K562 (cell line): ENCODE results near the gene DHDH. TPM values are rescaled to one million over a fixed set of nuclear protein-coding genes. Genes with fewer than 3 reads are reported as not detected.

ENCODE experiments used
- ARID2 ChIP-seq: fragments of 450-650 bp; IDR thresholded peaks from 2 replicates; pipeline ENCODE4 v1.6.1; 2017; ENCODE audit warnings: antibody characterized with exemption, mild to moderate bottlenecking
- ETV5 ChIP-seq: sonication (generic); formaldehyde crosslinking; IDR thresholded peaks from 2 replicates; pipeline ENCODE4 v1.4.0; 2020; ENCODE audit warnings: low read depth, mild to moderate bottlenecking, missing genetic modification reagents
- FOXK1 ChIP-seq: sonication (generic); formaldehyde crosslinking; IDR thresholded peaks from 2 replicates; pipeline ENCODE4 v1.8.0; 2022; ENCODE audit warnings: missing genetic modification reagents, mild to moderate bottlenecking, borderline replicate concordance
- HSF4 ChIP-seq: fragments of 250-450 bp; sonication (Bioruptor Pico); IDR thresholded peaks from 2 replicates; pipeline ENCODE4 v2.1.2; 2022; ENCODE audit warnings: mild to moderate bottlenecking, moderate library complexity, borderline replicate concordance
- KHSRP ChIP-seq: fragments of 450-650 bp; IDR thresholded peaks from 2 replicates; pipeline ENCODE4 v1.6.1; 2017
- LCOR ChIP-seq: sonication (generic); formaldehyde crosslinking; IDR thresholded peaks from 2 replicates; pipeline ENCODE4 v1.8.0; 2022; ENCODE audit warnings: mild to moderate bottlenecking, missing genetic modification reagents
- NR3C1 ChIP-seq: sonication (generic); formaldehyde crosslinking; IDR thresholded peaks from 2 replicates; pipeline ENCODE4 v1.8.1; 2022; ENCODE audit warnings: missing genetic modification reagents
- PML ChIP-seq: IDR thresholded peaks from 2 replicates; pipeline ENCODE4 v1.6.1; 2012; ENCODE audit warnings: low read length, inconsistent platforms
- POLR2B ChIP-seq: fragments of 450-650 bp; IDR thresholded peaks from 2 replicates; pipeline ENCODE4 v1.6.1; 2018; ENCODE audit warnings: low read depth; ENCODE audit not compliant: partially characterized antibody
- RBBP5 ChIP-seq: fragments of 200-600 bp; sonication (generic); IDR thresholded peaks from 2 replicates; pipeline ENCODE4 v1.6.1; 2012; ENCODE audit warnings: borderline replicate concordance, mild to moderate bottlenecking, low read length, control low read depth, inconsistent platforms; ENCODE audit not compliant: insufficient read depth, poor library complexity, severe bottlenecking
- SMAD3 ChIP-seq: fragments of 450-650 bp; formaldehyde crosslinking; conservative IDR thresholded peaks from 2 replicates; pipeline ENCODE4 v1.4.0; 2020; ENCODE audit warnings: mild to moderate bottlenecking
- SPI1 ChIP-seq: IDR thresholded peaks from 2 replicates; pipeline ENCODE4 v1.6.1; 2011; ENCODE audit warnings: low read depth, low read length, control low read depth, borderline replicate concordance
- WHSC1 ChIP-seq: IDR thresholded peaks from one replicate; pipeline ENCODE4 v1.6.1; 2012; ENCODE audit warnings: low read length, control low read depth, inconsistent platforms
- ZNF184 ChIP-seq: sonication (generic); formaldehyde crosslinking; IDR thresholded peaks from 2 replicates; pipeline ENCODE4 v1.5.0; 2020; ENCODE audit warnings: missing genetic modification reagents
- ZNF197 ChIP-seq: fragments of 200-800 bp; sonication (Bioruptor generic); IDR thresholded peaks from 2 replicates; pipeline ENCODE4 v1.6.1; 2016; ENCODE audit warnings: low read depth, missing genetic modification characterization, missing compliant biosample characterization
- polyA plus RNA-seq, 8 experiments: library from polyadenylated mRNA; depleted of rRNA in 4 of 8; stranded (reverse) in 5 of 8; unstranded in 3 of 8; fragments of >200 nt; fragmentation: Nextera tagmentation in 2 of 8; fragmentation: Illumina TruSeq in 1 of 8; extraction: Ambion mirVana in 2 of 8; extraction: Trizol in 1 of 8; gene quantifications; 2 replicates each; pipeline versions ENCODE4 v1.2.1 to v1.2.3, GENCODE V29; 2011 to 2014; ENCODE audit warnings: inconsistent platforms in 1 of 8, missing spikeins in 1 of 8
- total RNA-seq, 7 experiments: library from RNA; depleted of rRNA in 6 of 7; stranded (reverse); fragments of >200 nt in 6 of 7; fragmentation: Illumina TruSeq in 2 of 7; extraction: Trizol in 2 of 7; gene quantifications; 2 replicates each; pipeline versions ENCODE4 v1.2.1 to v1.2.3, GENCODE V29; 2011 to 2021; ENCODE audit warnings: low replicate concordance in 1 of 7
- TF ChIP-seq, protein P1 (sequence below): fragments of 250-450 bp; sonication (Bioruptor Pico); IDR thresholded peaks from 2 replicates; pipeline ENCODE4 v1.8.0; 2021; ENCODE audit warnings: moderate library complexity, mild to moderate bottlenecking, inconsistent platforms
- TF ChIP-seq, protein P2 (sequence below): fragments of 250-450 bp; sonication (Bioruptor Pico); IDR thresholded peaks from 2 replicates; pipeline ENCODE4 v1.4.0; 2020; ENCODE audit warnings: mild to moderate bottlenecking, moderate library complexity
- TF ChIP-seq, protein P3 (sequence below), 3 experiments: fragments of 200-800 bp in 1 of 3; sonication (Bioruptor generic) in 1 of 3; sonication (generic) in 1 of 3; formaldehyde crosslinking in 1 of 3; IDR thresholded peaks; 2 replicates each; pipeline versions ENCODE4 v1.6.1 to v1.8.0; 2016 to 2022; ENCODE audit warnings: mild to moderate bottlenecking in 2 of 3, missing compliant biosample characterization in 2 of 3, missing genetic modification characterization in 2 of 3, missing genetic modification reagents in 1 of 3

DHDH gene
- total and polyA plus RNA-seq, 9 of the 15 experiments (the other 6 are each of a cell fraction or from before 2014, with no cell fraction given): 0.37 to 1.9 (median 0.87) TPM

DNA sequence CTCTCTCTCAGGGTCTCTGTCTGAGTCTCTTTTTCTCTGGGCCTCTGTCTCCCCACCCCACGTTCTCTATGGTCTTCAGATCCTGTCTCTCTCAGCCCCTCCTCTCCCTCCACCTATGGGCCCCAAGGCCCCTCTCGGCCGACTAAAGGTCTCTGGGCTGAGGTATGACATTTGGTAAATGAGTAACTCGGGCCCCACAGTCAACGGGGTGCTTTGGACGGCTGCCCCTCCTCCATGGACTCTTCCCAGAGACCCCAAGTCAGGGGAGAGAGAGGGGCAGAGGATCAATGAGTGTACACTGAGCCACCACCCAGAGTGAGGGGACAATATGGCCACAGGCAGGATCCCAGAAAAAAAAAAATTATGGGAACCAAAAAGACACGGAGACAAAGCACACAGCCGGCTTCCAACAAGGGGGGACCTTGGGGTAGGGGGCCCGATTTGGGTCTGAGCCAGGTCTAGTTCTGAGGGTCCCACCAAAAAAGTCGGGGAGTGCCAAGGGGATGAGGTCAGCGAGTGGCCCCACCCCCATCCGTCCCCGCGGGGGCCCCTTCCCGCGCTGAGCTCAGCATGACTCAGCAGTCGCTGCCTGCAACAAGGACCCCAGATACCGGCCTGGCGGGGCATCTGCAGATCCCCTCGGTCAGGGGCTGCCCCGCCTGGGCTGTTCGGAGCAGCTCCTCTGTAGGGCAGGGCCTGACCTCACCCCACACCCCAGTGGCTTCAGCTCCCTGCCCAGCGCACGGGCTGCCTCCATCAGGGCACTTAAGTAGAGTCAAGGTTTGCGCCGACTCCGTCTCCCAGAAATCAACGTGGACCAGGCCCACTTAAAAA is 30.1 kb downstream of the DHDH start (continued):
- TF ChIP-seq HSF4: no peak; the same call in 1 of the 2 replicates
- peak; percentile 60; the same call in 1 of the 2 replicates for TF ChIP-seq SMAD3 (CRISPR knock-in tag)
- TF ChIP-seq PML: peak; percentile 68; the same call in 1 of the 2 replicates
- TF ChIP-seq SPI1: no peak
- 0 out of 2 replicates have a peak, but pooled peaks have one; percentile 6 for TF ChIP-seq ARID2
- no peak for TF ChIP-seq FOXK1 (CRISPR knock-in tag)
- TF ChIP-seq NR3C1 (CRISPR knock-in tag): no peak
- no peak; the same call in 1 of the 2 replicates for TF ChIP-seq ETV5 (CRISPR knock-in tag)
- 0 out of 2 replicates have a peak, but pooled peaks have one; percentile 63 for TF ChIP-seq LCOR (CRISPR knock-in tag)
- TF ChIP-seq, protein P1, sequence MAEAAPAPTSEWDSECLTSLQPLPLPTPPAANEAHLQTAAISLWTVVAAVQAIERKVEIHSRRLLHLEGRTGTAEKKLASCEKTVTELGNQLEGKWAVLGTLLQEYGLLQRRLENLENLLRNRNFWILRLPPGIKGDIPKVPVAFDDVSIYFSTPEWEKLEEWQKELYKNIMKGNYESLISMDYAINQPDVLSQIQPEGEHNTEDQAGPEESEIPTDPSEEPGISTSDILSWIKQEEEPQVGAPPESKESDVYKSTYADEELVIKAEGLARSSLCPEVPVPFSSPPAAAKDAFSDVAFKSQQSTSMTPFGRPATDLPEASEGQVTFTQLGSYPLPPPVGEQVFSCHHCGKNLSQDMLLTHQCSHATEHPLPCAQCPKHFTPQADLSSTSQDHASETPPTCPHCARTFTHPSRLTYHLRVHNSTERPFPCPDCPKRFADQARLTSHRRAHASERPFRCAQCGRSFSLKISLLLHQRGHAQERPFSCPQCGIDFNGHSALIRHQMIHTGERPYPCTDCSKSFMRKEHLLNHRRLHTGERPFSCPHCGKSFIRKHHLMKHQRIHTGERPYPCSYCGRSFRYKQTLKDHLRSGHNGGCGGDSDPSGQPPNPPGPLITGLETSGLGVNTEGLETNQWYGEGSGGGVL (CRISPR knock-in tag): peak; percentile 51; the same call in 1 of the 2 replicates
- TF ChIP-seq, protein P2, sequence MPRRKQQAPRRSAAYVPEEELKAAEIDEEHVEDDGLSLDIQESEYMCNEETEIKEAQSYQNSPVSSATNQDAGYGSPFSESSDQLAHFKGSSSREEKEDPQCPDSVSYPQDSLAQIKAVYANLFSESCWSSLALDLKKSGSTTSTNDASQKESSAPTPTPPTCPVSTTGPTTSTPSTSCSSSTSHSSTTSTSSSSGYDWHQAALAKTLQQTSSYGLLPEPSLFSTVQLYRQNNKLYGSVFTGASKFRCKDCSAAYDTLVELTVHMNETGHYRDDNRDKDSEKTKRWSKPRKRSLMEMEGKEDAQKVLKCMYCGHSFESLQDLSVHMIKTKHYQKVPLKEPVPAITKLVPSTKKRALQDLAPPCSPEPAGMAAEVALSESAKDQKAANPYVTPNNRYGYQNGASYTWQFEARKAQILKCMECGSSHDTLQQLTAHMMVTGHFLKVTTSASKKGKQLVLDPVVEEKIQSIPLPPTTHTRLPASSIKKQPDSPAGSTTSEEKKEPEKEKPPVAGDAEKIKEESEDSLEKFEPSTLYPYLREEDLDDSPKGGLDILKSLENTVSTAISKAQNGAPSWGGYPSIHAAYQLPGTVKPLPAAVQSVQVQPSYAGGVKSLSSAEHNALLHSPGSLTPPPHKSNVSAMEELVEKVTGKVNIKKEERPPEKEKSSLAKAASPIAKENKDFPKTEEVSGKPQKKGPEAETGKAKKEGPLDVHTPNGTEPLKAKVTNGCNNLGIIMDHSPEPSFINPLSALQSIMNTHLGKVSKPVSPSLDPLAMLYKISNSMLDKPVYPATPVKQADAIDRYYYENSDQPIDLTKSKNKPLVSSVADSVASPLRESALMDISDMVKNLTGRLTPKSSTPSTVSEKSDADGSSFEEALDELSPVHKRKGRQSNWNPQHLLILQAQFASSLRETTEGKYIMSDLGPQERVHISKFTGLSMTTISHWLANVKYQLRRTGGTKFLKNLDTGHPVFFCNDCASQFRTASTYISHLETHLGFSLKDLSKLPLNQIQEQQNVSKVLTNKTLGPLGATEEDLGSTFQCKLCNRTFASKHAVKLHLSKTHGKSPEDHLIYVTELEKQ: 0 out of 2 replicates have a peak, but pooled peaks have one; percentile 72
- no peak for TF ChIP-seq WHSC1
- TF ChIP-seq, protein P3, sequence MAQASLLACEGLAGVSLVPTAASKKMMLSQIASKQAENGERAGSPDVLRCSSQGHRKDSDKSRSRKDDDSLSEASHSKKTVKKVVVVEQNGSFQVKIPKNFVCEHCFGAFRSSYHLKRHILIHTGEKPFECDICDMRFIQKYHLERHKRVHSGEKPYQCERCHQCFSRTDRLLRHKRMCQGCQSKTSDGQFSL (CRISPR knock-in tag; IDR thresholded peaks at IDR 0.05): no peak
- TF ChIP-seq, protein P3 (tag; IDR thresholded peaks at IDR 0.05): peak in 1 of 2 experiments; percentile 65; a peak in 1 of 4 replicates
- TF ChIP-seq ZNF197 (CRISPR knock-in tag): peak; percentile 83
- peak; percentile 35 for TF ChIP-seq RBBP5
- no peak for TF ChIP-seq ZNF184 (CRISPR knock-in tag)
- TF ChIP-seq KHSRP: no peak
- peak; percentile 85 for TF ChIP-seq POLR2B
